GM12873 (cell line): ENCODE data around the gene FRY.

Source experiments
- CTCF ChIP-seq: IDR thresholded peaks from 2 replicates; pipeline ENCODE4 v1.5.1; 2012; ENCODE audit warnings: low read depth, mild to moderate bottlenecking, moderate library complexity, low read length, control low read depth; ENCODE audit not compliant: insufficient read depth; ENCODE audit errors: missing control alignments

The FRY gene

GRCh38 chr13:31998131-31998530 is 33.4 kb upstream of the FRY start:
- no peak for TF ChIP-seq CTCF

GRCh38 chr13:32001154-32001768 is 30.3 kb upstream of the FRY start:
- TF ChIP-seq CTCF = peak; percentile 69

- no peak for TF ChIP-seq CTCF
These were observed 29.8 kb upstream of the FRY start for GRCh38 chr13:32001769-32002168.

- no peak for TF ChIP-seq CTCF
These were observed 28.7 kb upstream of the FRY start for GRCh38 chr13:32002873-32003272.

- TF ChIP-seq CTCF = no peak
These were observed 24.1 kb upstream of the FRY start for GRCh38 chr13:32007494-32007893.

- no peak for TF ChIP-seq CTCF
These were observed 22.9 kb upstream of the FRY start for GRCh38 chr13:32008518-32009175.

GRCh38 chr13:32009362-32009761 is 22.2 kb upstream of the FRY start:
- no peak for TF ChIP-seq CTCF

- no peak for TF ChIP-seq CTCF
These were observed 21.4 kb upstream of the FRY start for GRCh38 chr13:32010136-32010535.
